Aorta (tissue), 5 donors: ENCODE results near the gene MTTP. TPM values are rescaled to one million over a fixed set of nuclear protein-coding genes. Genes with fewer than 3 reads are reported as not detected.

Source experiments
- ATAC-seq: fragments of 200-7000 bp; cut with Tn5 transposase; one replicate; pipeline ENCODE4 v1.9.1; 2022; ENCODE audit warnings: moderate library complexity; ENCODE audit not compliant: low FRiP score
- DNase-seq, 2 donors: peaks; one replicate each; pipeline ENCODE4 v3.0.0-alpha.2; 2020
- H3K27ac ChIP-seq, 2 donors: one replicate each; pipeline ENCODE4 v1.5.1; 2013; ENCODE audit warnings: low read length in 2 of 2, mild to moderate bottlenecking in 2 of 2, moderate library complexity in 2 of 2, control low read depth in 1 of 2, inconsistent platforms in 1 of 2, low read depth in 1 of 2
- H3K27me3 ChIP-seq, 2 donors: one replicate each; pipeline ENCODE4 v1.6.1; 2013; ENCODE audit warnings: control low read depth in 1 of 2, low read length in 1 of 2, mild to moderate bottlenecking in 1 of 2, moderate library complexity in 1 of 2; ENCODE audit not compliant: insufficient read depth in 2 of 2, control insufficient read depth in 1 of 2
- H3K36me3 ChIP-seq, 2 donors: one replicate each; pipeline ENCODE4 v1.6.1; 2013; ENCODE audit warnings: control low read depth in 1 of 2, low read length in 1 of 2, mild to moderate bottlenecking in 1 of 2; ENCODE audit not compliant: insufficient read depth in 2 of 2, control insufficient read depth in 1 of 2
- H3K4me1 ChIP-seq, 2 donors: one replicate each; pipeline ENCODE4 v1.6.1; 2013; ENCODE audit warnings: low read length in 2 of 2, control low read depth in 1 of 2, mild to moderate bottlenecking in 1 of 2, moderate library complexity in 1 of 2; ENCODE audit not compliant: insufficient read depth in 2 of 2, control insufficient read depth in 1 of 2
- H3K4me3 ChIP-seq, 2 donors: one replicate each; pipeline ENCODE4 v1.5.1; 2013; ENCODE audit warnings: low read length in 2 of 2, control low read depth in 1 of 2, mild to moderate bottlenecking in 1 of 2
- H3K9me3 ChIP-seq: one replicate; pipeline ENCODE4 v1.6.1; 2013; ENCODE audit warnings: mild to moderate bottlenecking, low read length; ENCODE audit not compliant: control insufficient read depth
- WGBS, 2 donors: extraction: QIAGEN DNeasy Blood & Tissue Kit; methylation state at CpG; one replicate each; pipeline ENCODE4 v1.1.7; 2013; 5-methylcytosine and 5-hydroxymethylcytosine counted together
- intact Hi-C, 2 donors: fragments of 100-400 bp; cut with DNase I; formaldehyde crosslinking; loops; one replicate each; pipeline versions ENCODE4 v1.14.2 to v1.15.0; 2022
- polyA plus RNA-seq, 2 donors: library from polyadenylated mRNA; stranded (reverse); fragments of 200-250 nt; gene quantifications; one replicate each; pipeline ENCODE4 v1.2.3, GENCODE V29; 2013
- total RNA-seq, 2 donors: library from RNA; stranded (reverse); fragmentation: NEBNext Ultra II Directional; extraction: Animal tissue kit (Norgen Biotek cat#: 25700); gene quantifications; one replicate each; pipeline ENCODE4 v1.2.1, GENCODE V29; 2021
- donor health status: healthy with polysubstance abuse.
- donor health status: Bipolar disorder and iron deficiency.
- donor health status: DM: no; HTN: no; CAD: no.
- donor health status: DM: no; HTN: no; CAD: no.
- donor health status: DM: yes; HTN: yes; CAD: no.

Gene MTTP
- total and polyA plus RNA-seq, 4 donors: 0.48 to 13.6 (median 0.65) TPM; not detected in 1

GRCh38 chr4:99612281-99612680 lies 37.7 kb downstream of the MTTP start:
- peaks cover 0 to 8% of the 10 kb centered on the region in 2 donors for H3K4me1 ChIP-seq

GRCh38 chr4:99612704-99613103 lies 38.1 kb downstream of the MTTP start:
- ATAC-seq (no peak), DNase-seq (no peak)
- Histone ChIP-seq H3K27me3 (no peaks in the 10 kb centered on the region), H3K4me3 (no peak overlapping the region), H3K9me3 (no peaks in the 10 kb centered on the region), H3K27ac (no peak overlapping the region), H3K36me3 (no peaks in the 10 kb centered on the region), H3K4me1 (peaks cover 0 to 8% of the 10 kb centered on the region in 2 donors)
- intact Hi-C loops: no loop called here
- 68 to 85% methylated on average over 5 of the region's 5 CpGs for WGBS, 2 donors

More at GRCh38 chr4:99612281-99612680, 37.7 kb downstream of the MTTP start:
- ATAC-seq: no peak
- intact Hi-C loops: no loop called here
- DNase-seq: no peak
- H3K27ac ChIP-seq: no peak overlapping the region
- no peak overlapping the region for H3K4me3 ChIP-seq
- H3K36me3 ChIP-seq: no peaks in the 10 kb centered on the region
- H3K27me3 ChIP-seq: no peaks in the 10 kb centered on the region
- WGBS, 2 donors: 55 to 83% methylated on average over 3 of the region's 3 CpGs
- no peaks in the 10 kb centered on the region for H3K9me3 ChIP-seq

GRCh38 chr4:99614491-99614890 lies 39.9 kb downstream of the MTTP start:
- Histone ChIP-seq H3K4me1 (peaks cover 0 to 8% of the 10 kb centered on the region in 2 donors), H3K9me3 (no peaks in the 10 kb centered on the region), H3K27ac (no peak overlapping the region), H3K4me3 (no peak overlapping the region), H3K27me3 (no peaks in the 10 kb centered on the region), H3K36me3 (no peaks in the 10 kb centered on the region)
- intact Hi-C loops: no loop called here
- DNase-seq (no peak), ATAC-seq (no peak)
- 86 to 89% methylated on average over 1 of the region's 1 CpG for WGBS, 2 donors

GRCh38 chr4:99615170-99615820 lies 40.7 kb downstream of the MTTP start:
- Histone ChIP-seq H3K27me3 (no peaks in the 10 kb centered on the region), H3K4me1 (peaks cover 0 to 5% of the 10 kb centered on the region in 2 donors), H3K4me3 (no peak overlapping the region), H3K9me3 (no peaks in the 10 kb centered on the region), H3K36me3 (no peaks in the 10 kb centered on the region), H3K27ac (no peak overlapping the region)
- intact Hi-C loops: no loop called here
- no peak for DNase-seq
- no peak for ATAC-seq
- WGBS, 2 donors: 40 to 98% methylated on average over 1 of the region's 1 CpG

- Histone ChIP-seq H3K27ac (no peak overlapping the region), H3K36me3 (no peaks in the 10 kb centered on the region), H3K4me1 (peaks cover 0 to 3% of the 10 kb centered on the region in 2 donors), H3K4me3 (no peak overlapping the region), H3K27me3 (no peaks in the 10 kb centered on the region), H3K9me3 (no peaks in the 10 kb centered on the region)
- ATAC-seq (no peak), DNase-seq (no peak)
- intact Hi-C loops: no loop called here
- WGBS, 2 donors: 7 to 24% methylated on average over 1 of the region's 1 CpG
Measured at GRCh38 chr4:99617374-99617773, 42.8 kb downstream of the MTTP start.

- Histone ChIP-seq H3K4me3 (no peak overlapping the region), H3K36me3 (no peaks in the 10 kb centered on the region), H3K4me1 (no peaks in the 10 kb centered on the region), H3K27me3 (no peaks in the 10 kb centered on the region), H3K27ac (peak overlapping the region in 1 of 2 donors; percentile 38), H3K9me3 (no peaks in the 10 kb centered on the region)
- 9 to 89% methylated on average over 1 of the region's 1 CpG for WGBS, 2 donors
- intact Hi-C loops: no loop called here
- DNase-seq (no peak), ATAC-seq (no peak)
Measured at GRCh38 chr4:99622341-99622740, 47.7 kb downstream of the MTTP start.

GRCh38 chr4:99624141-99624719 lies 49.6 kb downstream of the MTTP start:
- 64 to 81% methylated on average over 4 of the region's 4 CpGs for WGBS, 2 donors
- H3K27ac ChIP-seq: no peak overlapping the region
- ATAC-seq: no peak
- DNase-seq: no peak
- H3K36me3 ChIP-seq: no peaks in the 10 kb centered on the region
- intact Hi-C loops: no loop called here
- no peaks in the 10 kb centered on the region for H3K9me3 ChIP-seq
- H3K27me3 ChIP-seq: no peaks in the 10 kb centered on the region
- H3K4me3 ChIP-seq: no peak overlapping the region
- no peaks in the 10 kb centered on the region for H3K4me1 ChIP-seq

GRCh38 chr4:99625369-99625768 lies 50.7 kb downstream of the MTTP start:
- intact Hi-C loops: no loop called here
- ATAC-seq (no peak), DNase-seq (no peak)
- 92 to 93% methylated on average over 5 of the region's 5 CpGs for WGBS, 2 donors
- no peaks in the 10 kb centered on the region for H3K4me1 ChIP-seq
- no peak overlapping the region for H3K4me3 ChIP-seq
- no peak overlapping the region for H3K27ac ChIP-seq
- no peaks in the 10 kb centered on the region for H3K27me3 ChIP-seq
- no peaks in the 10 kb centered on the region for H3K9me3 ChIP-seq
- no peaks in the 10 kb centered on the region for H3K36me3 ChIP-seq

GRCh38 chr4:99628040-99628439 lies 53.4 kb downstream of the MTTP start:
- WGBS, 2 donors: 31 to 48% methylated on average over 1 of the region's 1 CpG

More at GRCh38 chr4:99628040-99628439, 53.4 kb downstream of the MTTP start:
- H3K9me3 ChIP-seq: no peaks in the 10 kb centered on the region
- intact Hi-C loops: no loop called here
- no peaks in the 10 kb centered on the region for H3K36me3 ChIP-seq
- no peaks in the 10 kb centered on the region for H3K27me3 ChIP-seq
- no peak for DNase-seq
- H3K27ac ChIP-seq: no peak overlapping the region
- no peaks in the 10 kb centered on the region for H3K4me1 ChIP-seq
- no peak for ATAC-seq
- H3K4me3 ChIP-seq: no peak overlapping the region
